GM19193 (cell line): ENCODE results near the gene STT3B.

Source experiments
- POLR2A ChIP-seq: IDR thresholded peaks from 4 replicates; pipeline ENCODE4 v1.6.1; 2011; ENCODE audit not compliant: insufficient read depth, insufficient read length; ENCODE audit errors: extremely low read depth

Gene STT3B

GRCh38 chr3:31508452-31509146, 24.1 kb upstream of the STT3B start:
- TF ChIP-seq POLR2A: no peak

- no peak for TF ChIP-seq POLR2A
Observed at GRCh38 chr3:31509147-31509728, 23.5 kb upstream of the STT3B start.

GRCh38 chr3:31514570-31514969, 18.2 kb upstream of the STT3B start:
- TF ChIP-seq POLR2A: no peak

- no peak for TF ChIP-seq POLR2A
Observed at GRCh38 chr3:31515486-31516284, 17.0 kb upstream of the STT3B start.

GRCh38 chr3:31516757-31517156, 16.0 kb upstream of the STT3B start:
- TF ChIP-seq POLR2A: no peak

- TF ChIP-seq POLR2A: no peak
Observed at GRCh38 chr3:31521468-31521867, 11.3 kb upstream of the STT3B start.

- TF ChIP-seq POLR2A: no peak
Observed at GRCh38 chr3:31522152-31522551, 10.6 kb upstream of the STT3B start.

GRCh38 chr3:31523543-31523942, 9.2 kb upstream of the STT3B start:
- TF ChIP-seq POLR2A: no peak

GRCh38 chr3:31525532-31525931, 7.2 kb upstream of the STT3B start:
- TF ChIP-seq POLR2A: no peak

- no peak for TF ChIP-seq POLR2A
Observed at GRCh38 chr3:31529421-31529820, 3.3 kb upstream of the STT3B start.

GRCh38 chr3:31530039-31530959, 2.4 kb upstream of the STT3B start:
- no peak for TF ChIP-seq POLR2A

- TF ChIP-seq POLR2A: no peak
Observed at GRCh38 chr3:31530960-31531335, 1.8 kb upstream of the STT3B start.

- no peak for TF ChIP-seq POLR2A
Observed at GRCh38 chr3:31531452-31531991, 1.2 kb upstream of the STT3B start.

GRCh38 chr3:31531992-31532586, 636 bp upstream of the STT3B start:
- peak; percentile 96 for TF ChIP-seq POLR2A
